BLaER1 treated with 17β-estradiol and CSF1 and Interleukin-3, amounts not matched to agents 10 nM and 100 nM (cell line): ENCODE measurements around the gene SERP1.
A peak's percentile ranks its signal among the peaks of the same experiment; 100 is the strongest.
"Not testable (repeated sequence)": the region's sequence is repeated elsewhere in the genome, so short reads cannot be mapped to it uniquely, and the experiment has no call there.

Experiments used
- H3K27ac ChIP-seq, 11 experiments: shearing (Covaris generic); formaldehyde crosslinking; 2 replicates each; pipeline ENCODE4 v1.8.1; 2022
- H3K27me3 ChIP-seq, 11 experiments: shearing (Covaris generic); formaldehyde crosslinking; 2 replicates each; pipeline ENCODE4 v1.8.1; 2022
- H3K36me3 ChIP-seq, 11 experiments: shearing (Covaris generic); formaldehyde crosslinking; 2 replicates each; pipeline ENCODE4 v1.8.1; 2022
- H3K4me1 ChIP-seq, 10 experiments: shearing (Covaris generic); formaldehyde crosslinking; 2 replicates each; pipeline ENCODE4 v1.8.1; 2022
- H3K4me2 ChIP-seq, 11 experiments: shearing (Covaris generic); formaldehyde crosslinking; 2 replicates each; pipeline ENCODE4 v1.8.1; 2022
- H3K4me3 ChIP-seq, 10 experiments: shearing (Covaris generic); formaldehyde crosslinking; 2 replicates each; pipeline ENCODE4 v1.8.1; 2022
- H3K9ac ChIP-seq, 11 experiments: shearing (Covaris generic); formaldehyde crosslinking; 2 replicates each; pipeline ENCODE4 v1.8.1; 2022
- H3K9me3 ChIP-seq, 11 experiments: shearing (Covaris generic); formaldehyde crosslinking; replicated peaks in 1 of 11; 2 replicates each; pipeline ENCODE4 v1.8.1; 2022
- H4K20me1 ChIP-seq, 11 experiments: shearing (Covaris generic); formaldehyde crosslinking; 2 replicates each; pipeline ENCODE4 v1.8.1; 2022
- Cebpa-rat ChIP-seq, 11 experiments: shearing (Covaris generic); IDR thresholded peaks; 2 replicates each; pipeline ENCODE4 v1.8.1; 2022

Gene SERP1

GRCh38 chr3:150508401-150508800 is 37.9 kb downstream of the SERP1 start:
- no peaks in the 10 kb centered on the region for H3K36me3 ChIP-seq
- no peak overlapping the region for H3K27ac ChIP-seq
- TF ChIP-seq Cebpa-rat (IDR thresholded peaks at IDR 0.05): no peak
- no peaks in the 10 kb centered on the region for H3K27me3 ChIP-seq
- no peak overlapping the region for H3K4me3 ChIP-seq
- H3K9ac ChIP-seq: no peak overlapping the region
- H3K9me3 ChIP-seq: peaks cover 0 to 15% (median 6%) of the 10 kb centered on the region in 11 experiments; a peak in 9 of 22 replicates
- no peak overlapping the region for H3K4me2 ChIP-seq
- H3K4me1 ChIP-seq: peaks cover 0 to 10% (median 0%) of the 10 kb centered on the region in 10 experiments; a peak in 4 of 20 replicates
- no peaks in the 10 kb centered on the region for H4K20me1 ChIP-seq

- Histone ChIP-seq H3K4me3 (no peak overlapping the region), H3K27ac (no peak overlapping the region), H3K27me3 (no peaks in the 10 kb centered on the region), H3K36me3 (peaks cover 0 to 9% (median 0%) of the 10 kb centered on the region in 11 experiments; a peak in 1 of 22 replicates), H3K4me2 (no peak overlapping the region), H3K4me1 (no peaks in the 10 kb centered on the region), H4K20me1 (no peaks in the 10 kb centered on the region), H3K9ac (no peak overlapping the region), H3K9me3 (peaks cover 24 to 35% (median 31%) of the 10 kb centered on the region in 11 experiments)
- no peak for TF ChIP-seq Cebpa-rat (IDR thresholded peaks at IDR 0.05)
Observed at GRCh38 chr3:150504483-150504882, 41.8 kb downstream of the SERP1 start.

DNA sequence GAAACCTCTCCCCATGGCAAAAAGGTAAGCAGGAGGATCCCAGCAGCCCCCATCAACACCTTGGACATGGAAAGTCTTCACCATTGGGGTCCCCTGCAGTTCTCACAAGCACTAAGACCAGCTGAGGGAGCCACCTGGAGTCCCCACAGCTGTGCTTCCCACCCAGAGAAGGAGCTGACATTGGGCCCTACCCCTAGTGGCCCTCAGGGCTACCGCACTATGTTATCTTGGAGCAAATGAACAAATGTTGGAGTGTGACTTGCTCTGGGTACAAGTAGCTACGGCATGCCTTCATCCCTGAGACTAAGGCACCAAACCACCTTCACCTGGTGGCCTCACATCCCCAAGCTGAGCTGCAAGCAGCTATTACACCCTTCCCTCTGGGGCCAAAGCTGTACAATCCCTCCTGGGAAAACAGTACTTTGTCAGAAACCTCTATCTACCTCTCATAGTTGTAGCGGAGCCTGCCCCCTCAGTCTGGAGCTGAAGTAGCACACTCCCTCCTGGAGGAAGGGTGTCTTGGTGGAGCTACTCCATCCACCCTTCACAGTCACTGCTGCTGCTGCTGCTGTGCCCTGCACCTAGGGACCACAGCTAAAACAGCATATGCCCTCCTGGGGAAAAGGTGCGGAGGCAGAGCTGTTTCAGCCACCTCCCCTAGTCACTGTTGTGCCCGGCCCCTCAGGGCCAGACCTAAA is 42.7 kb downstream of the SERP1 start:
- no peak overlapping the region for H3K4me2 ChIP-seq
- no peak overlapping the region for H3K9ac ChIP-seq
- H3K4me3 ChIP-seq: no peak overlapping the region
- no peak for TF ChIP-seq Cebpa-rat (IDR thresholded peaks at IDR 0.05)
- no peaks in the 10 kb centered on the region for H4K20me1 ChIP-seq
- H3K4me1 ChIP-seq: no peaks in the 10 kb centered on the region
- no peak overlapping the region for H3K27ac ChIP-seq
- H3K9me3 ChIP-seq: peaks cover 24 to 36% (median 31%) of the 10 kb centered on the region in 11 experiments
- peaks cover 0 to 9% (median 0%) of the 10 kb centered on the region in 11 experiments; a peak in 1 of 22 replicates for H3K36me3 ChIP-seq
- H3K27me3 ChIP-seq: no peaks in the 10 kb centered on the region

- H4K20me1 ChIP-seq, H3K4me1 ChIP-seq, H3K27ac ChIP-seq, H3K36me3 ChIP-seq, H3K27me3 ChIP-seq, H3K9ac ChIP-seq, H3K4me2 ChIP-seq: not testable (repeated sequence)
- 0 out of 20 replicates have a peak overlapping the region, but pooled peaks of 1 of the 10 experiments have one; percentile 11 for H3K4me3 ChIP-seq
- peaks cover 18 to 28% (median 26%) of the 10 kb centered on the region in 11 experiments for H3K9me3 ChIP-seq
Observed at GRCh38 chr3:150500960-150501359, 45.3 kb downstream of the SERP1 start.

DNA sequence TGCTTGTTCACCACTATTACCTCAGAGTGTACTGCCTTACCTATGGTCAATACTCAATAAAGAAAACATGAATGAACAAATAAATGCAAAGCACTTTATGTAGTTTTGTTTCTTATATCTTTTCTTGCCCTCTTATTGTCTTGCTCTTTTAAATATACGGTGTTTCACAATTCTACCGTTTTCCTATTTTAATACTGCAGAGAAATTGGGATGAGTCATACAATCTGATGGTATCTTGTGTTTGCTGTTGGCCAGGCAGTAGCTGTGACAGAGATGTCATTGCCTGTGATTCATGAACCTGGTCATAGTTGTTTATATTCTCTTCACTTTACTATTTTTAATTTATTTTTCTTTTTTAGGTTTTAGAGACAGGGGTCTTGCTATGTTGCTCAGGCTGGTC is 48.3 kb downstream of the SERP1 start:
- no peak overlapping the region for H3K4me2 ChIP-seq
- no peaks in the 10 kb centered on the region for H4K20me1 ChIP-seq
- peaks cover 0 to 9% (median 0%) of the 10 kb centered on the region in 11 experiments; a peak in 1 of 22 replicates for H3K36me3 ChIP-seq
- H3K4me3 ChIP-seq: no peak overlapping the region
- H3K27ac ChIP-seq: no peak overlapping the region
- H3K4me1 ChIP-seq: peaks cover 0 to 16% (median 2%) of the 10 kb centered on the region in 10 experiments; a peak in 6 of 20 replicates
- no peak overlapping the region for H3K9ac ChIP-seq
- H3K27me3 ChIP-seq: no peaks in the 10 kb centered on the region
- TF ChIP-seq Cebpa-rat (IDR thresholded peaks at IDR 0.05): no peak
- H3K9me3 ChIP-seq: peaks cover 18 to 28% (median 26%) of the 10 kb centered on the region in 11 experiments

DNA sequence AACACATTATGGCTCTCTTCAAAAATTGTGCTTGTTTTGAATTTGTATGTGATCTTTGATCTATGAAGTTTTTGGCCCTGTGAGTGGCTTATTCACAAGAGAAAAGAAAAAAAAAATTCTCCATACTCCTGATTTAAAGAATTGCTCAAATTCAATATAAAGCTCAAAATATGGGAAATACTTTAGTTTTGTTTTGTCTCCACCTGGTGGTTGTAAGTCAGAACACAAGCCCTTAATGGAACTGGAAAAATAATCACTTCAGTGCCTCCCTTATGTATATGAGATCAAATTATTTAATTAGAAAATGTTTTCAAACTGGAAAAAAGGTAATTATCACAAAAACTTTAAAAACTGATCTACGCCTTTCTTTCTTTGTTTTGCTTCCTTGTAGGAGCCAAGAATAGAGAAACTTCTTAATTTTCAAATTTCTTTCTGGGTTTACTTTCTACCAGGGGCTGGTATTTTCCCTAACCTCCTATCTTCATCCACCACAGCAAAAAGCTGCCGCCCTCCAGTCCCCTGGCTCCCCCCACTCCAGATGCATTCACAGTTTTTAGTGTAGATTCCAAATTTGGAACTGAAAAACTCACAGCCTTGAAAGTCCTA is 50.6 kb downstream of the SERP1 start:
- Histone ChIP-seq H3K27me3 (no peaks in the 10 kb centered on the region), H3K9ac (no peak overlapping the region), H3K36me3 (peaks cover 0 to under 1% (median 0%) of the 10 kb centered on the region in 11 experiments; a peak in 1 of 22 replicates), H3K9me3 (peaks cover 8 to 12% (median 11%) of the 10 kb centered on the region in 11 experiments), H4K20me1 (no peaks in the 10 kb centered on the region), H3K27ac (no peak overlapping the region), H3K4me2 (peak overlapping the region in 2 of 11 experiments; percentile 26 to 51; a peak in 2 of 22 replicates), H3K4me1 (peaks cover 0 to 16% (median 2%) of the 10 kb centered on the region in 10 experiments; a peak in 6 of 20 replicates), H3K4me3 (no peak overlapping the region)
- no peak for TF ChIP-seq Cebpa-rat (IDR thresholded peaks at IDR 0.05)

DNA sequence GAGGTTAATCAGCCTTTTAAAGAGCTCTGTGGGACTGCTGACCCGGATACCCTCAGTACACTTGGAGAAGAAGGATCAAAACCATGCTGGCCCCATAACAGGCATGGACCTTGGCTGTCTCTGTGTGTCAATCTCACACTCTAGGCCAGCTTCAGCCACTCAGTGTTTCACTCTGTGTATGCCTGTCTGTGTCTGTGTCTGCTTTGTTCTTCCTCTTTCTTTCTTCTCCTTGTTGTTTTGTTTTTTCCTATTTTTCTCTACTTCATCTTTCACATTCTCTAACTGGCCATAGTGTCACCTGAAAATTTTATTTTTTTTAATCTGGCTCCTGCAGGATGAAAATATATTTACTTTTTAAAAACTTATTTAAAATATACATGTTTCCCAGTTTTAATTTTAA is 51.1 kb downstream of the SERP1 start:
- Histone ChIP-seq H3K27me3 (no peaks in the 10 kb centered on the region), H3K9ac (no peak overlapping the region), H3K4me1 (peaks cover 0 to 16% (median 2%) of the 10 kb centered on the region in 10 experiments; a peak in 6 of 20 replicates), H3K36me3 (no peaks in the 10 kb centered on the region), H3K9me3 (peaks cover 3 to 7% (median 6%) of the 10 kb centered on the region in 11 experiments; a peak in 20 of 22 replicates), H3K4me2 (peak overlapping the region in 3 of 11 experiments; percentile 26 to 51 (median 32); a peak in 5 of 22 replicates), H3K4me3 (no peak overlapping the region), H4K20me1 (no peaks in the 10 kb centered on the region), H3K27ac (peak overlapping the region in 3 of 11 experiments; percentile 10 to 45 (median 19); a peak in 2 of 22 replicates)
- TF ChIP-seq Cebpa-rat (IDR thresholded peaks at IDR 0.05): no peak

- 0 out of 22 replicates have a peak overlapping the region, but pooled peaks of 1 of the 11 experiments have one; percentile 19 for H3K27ac ChIP-seq
- no peak for TF ChIP-seq Cebpa-rat (IDR thresholded peaks at IDR 0.05)
- H3K4me3 ChIP-seq: no peak overlapping the region
- H3K27me3 ChIP-seq: no peaks in the 10 kb centered on the region
- H3K9ac ChIP-seq: no peak overlapping the region
- H3K36me3 ChIP-seq: no peaks in the 10 kb centered on the region
- H3K9me3 ChIP-seq: peaks cover 0 to under 1% (median 0%) of the 10 kb centered on the region in 11 experiments; a peak in 2 of 22 replicates
- no peaks in the 10 kb centered on the region for H4K20me1 ChIP-seq
- peak overlapping the region in 3 of 11 experiments; percentile 26 to 51 (median 32); a peak in 5 of 22 replicates for H3K4me2 ChIP-seq
- H3K4me1 ChIP-seq: peaks cover 0 to 16% (median 2%) of the 10 kb centered on the region in 10 experiments; a peak in 6 of 20 replicates
Observed at GRCh38 chr3:150494411-150494977, 51.8 kb downstream of the SERP1 start.
